DMS79 treated with DMSO at 0.1 percent for 48 hours (cell line): ENCODE data around the gene THSD4.
"Not testable (repeated sequence)": the region's sequence is repeated elsewhere in the genome, so short reads cannot be mapped to it uniquely, and the experiment has no call there.

Experiments used
- DNase-seq: peaks from one replicate; lab custom pipeline; 2025; lab: John Stamatoyannopoulos, UW

THSD4 gene

GRCh38 chr15:71658827-71659729, 543.8 kb downstream of the THSD4 start:
- no peak for DNase-seq

- no peak for DNase-seq
Observed at GRCh38 chr15:71659730-71660067, 544.4 kb downstream of the THSD4 start.

- no peak for DNase-seq
Observed at GRCh38 chr15:71660501-71660900, 545.2 kb downstream of the THSD4 start.

- no peak for DNase-seq
Observed at GRCh38 chr15:71662306-71662705, 547.0 kb downstream of the THSD4 start.

GRCh38 chr15:71664622-71665021, 549.4 kb downstream of the THSD4 start:
- DNase-seq = no peak

- no peak for DNase-seq
Observed at GRCh38 chr15:71666763-71667620, 551.7 kb downstream of the THSD4 start.

GRCh38 chr15:71669688-71670087, 554.4 kb downstream of the THSD4 start:
- DNase-seq = no peak

- DNase-seq = not testable (repeated sequence)
Observed at GRCh38 chr15:71670222-71670621, 555.0 kb downstream of the THSD4 start.

- no peak for DNase-seq
Observed at GRCh38 chr15:71674354-71674753, 559.1 kb downstream of the THSD4 start.

GRCh38 chr15:71677352-71677751, 562.1 kb downstream of the THSD4 start:
- DNase-seq = no peak

GRCh38 chr15:71677766-71678165, 562.5 kb downstream of the THSD4 start:
- DNase-seq = no peak

- DNase-seq = no peak
Observed at GRCh38 chr15:71678191-71678590, 562.9 kb downstream of the THSD4 start.

GRCh38 chr15:71678605-71679004, 563.3 kb downstream of the THSD4 start:
- no peak for DNase-seq

- DNase-seq = no peak
Observed at GRCh38 chr15:71679223-71679792, 564.0 kb downstream of the THSD4 start.

GRCh38 chr15:71679793-71680353, 564.6 kb downstream of the THSD4 start:
- no peak for DNase-seq

- no peak for DNase-seq
Observed at GRCh38 chr15:71682001-71682400, 566.7 kb downstream of the THSD4 start.

GRCh38 chr15:71683411-71684274, 568.4 kb downstream of the THSD4 start:
- no peak for DNase-seq

GRCh38 chr15:71685420-71685993, 570.2 kb downstream of the THSD4 start:
- DNase-seq = no peak

GRCh38 chr15:71686221-71687050, 571.2 kb downstream of the THSD4 start:
- no peak for DNase-seq

- no peak for DNase-seq
Observed at GRCh38 chr15:71687902-71688508, 572.7 kb downstream of the THSD4 start.
